HUES48 (cell line): Measurements from ENCODE around the gene SERPINB1.
"Not testable (repeated sequence)": the region's sequence is repeated elsewhere in the genome, so short reads cannot be mapped to it uniquely, and the experiment has no call there.

Source experiments
- H3K27ac ChIP-seq: one replicate; pipeline ENCODE4 v1.7.0; 2013; ENCODE audit warnings: low read depth, low read length, inconsistent platforms
- H3K27me3 ChIP-seq: 2 replicates; pipeline ENCODE4 v1.6.1; 2013; ENCODE audit warnings: mild to moderate bottlenecking, low read length; ENCODE audit not compliant: control insufficient read depth, insufficient read depth
- H3K36me3 ChIP-seq: 2 replicates; pipeline ENCODE4 v1.6.1; 2013; ENCODE audit warnings: low read length; ENCODE audit not compliant: control insufficient read depth, insufficient read depth
- H3K4me1 ChIP-seq: 2 replicates; pipeline ENCODE4 v1.6.1; 2013; ENCODE audit warnings: mild to moderate bottlenecking, low read length; ENCODE audit not compliant: control insufficient read depth, insufficient read depth
- H3K4me3 ChIP-seq: 2 replicates; pipeline ENCODE4 v1.5.1; 2013; ENCODE audit warnings: mild to moderate bottlenecking, low read depth, low read length
- H3K9ac ChIP-seq: 2 replicates; pipeline ENCODE4 v1.6.1; 2013; ENCODE audit warnings: mild to moderate bottlenecking, low read depth, low read length, moderate library complexity
- H3K9me3 ChIP-seq: 2 replicates; pipeline ENCODE4 v1.6.1; 2013; ENCODE audit warnings: low read length; ENCODE audit not compliant: control insufficient read depth, insufficient read depth

The SERPINB1 gene

DNA sequence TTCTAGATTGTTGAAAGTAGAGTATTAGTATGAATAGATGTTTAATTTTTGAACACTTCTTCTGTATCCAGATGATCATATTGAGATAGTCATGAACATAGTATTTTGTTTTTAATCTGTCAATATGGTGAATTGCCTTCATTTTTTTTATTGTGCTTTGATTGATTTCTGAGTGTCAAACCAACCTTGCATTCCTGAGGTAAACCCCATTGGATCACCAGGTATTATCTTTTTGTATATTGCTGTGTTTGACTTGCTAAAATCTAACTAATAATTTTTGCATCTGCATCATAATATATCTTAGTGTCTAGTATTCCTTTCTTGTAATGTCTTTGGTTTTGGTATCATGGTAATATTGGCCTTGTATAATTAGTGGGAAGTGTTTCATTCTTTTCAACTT is 25.5 kb downstream of the SERPINB1 start:
- no peaks in the 10 kb centered on the region for H3K36me3 ChIP-seq
- H3K4me3 ChIP-seq = no peak overlapping the region
- no peaks in the 10 kb centered on the region for H3K27me3 ChIP-seq
- no peaks in the 10 kb centered on the region; the same call in 1 of the 2 replicates for H3K4me1 ChIP-seq
- no peak overlapping the region for H3K27ac ChIP-seq
- H3K9ac ChIP-seq = no peak overlapping the region
- H3K9me3 ChIP-seq = peaks cover 5% of the 10 kb centered on the region

DNA sequence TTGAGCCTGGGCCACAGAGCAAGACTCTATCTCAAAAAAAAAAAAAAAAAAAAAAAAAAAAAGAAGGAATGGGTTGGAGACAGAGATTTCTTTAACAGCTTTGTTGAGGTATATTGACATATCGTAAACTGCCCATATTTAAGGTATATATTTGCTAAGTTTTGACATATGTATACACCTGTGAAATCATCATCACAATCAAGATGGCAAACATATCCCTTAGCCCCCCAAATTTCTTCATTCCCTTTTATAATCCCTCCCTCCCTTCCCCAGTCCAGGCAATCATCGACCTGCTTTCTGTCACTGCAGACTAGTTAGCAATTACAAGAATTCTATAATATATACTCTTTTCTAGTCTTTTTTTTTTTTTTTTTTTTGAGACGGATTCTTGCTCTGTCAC is 29.0 kb downstream of the SERPINB1 start:
- Histone ChIP-seq H3K4me3 (no peak overlapping the region), H3K4me1 (no peaks in the 10 kb centered on the region), H3K9me3 (peaks cover 5% of the 10 kb centered on the region), H3K27me3 (no peaks in the 10 kb centered on the region), H3K9ac (no peak overlapping the region), H3K36me3 (no peaks in the 10 kb centered on the region), H3K27ac (no peak overlapping the region)

DNA sequence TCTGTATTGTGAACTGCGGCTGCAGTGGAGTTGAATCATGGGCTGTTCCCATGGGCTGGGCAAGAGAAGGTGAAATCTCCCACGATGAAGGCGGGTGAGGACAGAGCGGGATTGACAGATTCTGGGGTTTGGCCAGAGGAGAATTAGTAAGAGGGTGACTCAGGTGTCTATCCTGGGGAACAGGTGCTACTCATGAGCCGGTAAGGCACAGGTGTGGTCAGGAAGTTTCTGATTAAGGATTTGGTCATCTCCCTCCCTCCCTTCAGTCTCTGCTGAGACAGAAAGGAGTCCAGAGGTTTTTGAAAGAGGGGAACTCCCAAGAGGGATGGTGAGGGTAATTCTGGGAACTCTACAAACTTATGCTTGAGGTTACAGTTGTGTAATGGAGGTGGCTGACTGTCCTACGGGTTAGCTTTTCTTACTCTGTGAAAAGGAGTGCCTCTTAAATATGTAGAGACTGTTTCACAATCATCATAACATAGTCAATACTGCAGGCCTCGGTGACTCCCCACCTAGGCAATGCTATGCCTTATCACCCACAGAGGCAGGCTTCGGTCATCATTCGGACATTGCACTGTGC is 31.5 kb downstream of the SERPINB1 start:
- H3K27me3 ChIP-seq = no peaks in the 10 kb centered on the region
- no peaks in the 10 kb centered on the region for H3K4me1 ChIP-seq
- no peaks in the 10 kb centered on the region for H3K9me3 ChIP-seq
- no peaks in the 10 kb centered on the region for H3K36me3 ChIP-seq
- no peak overlapping the region for H3K27ac ChIP-seq
- no peak overlapping the region for H3K4me3 ChIP-seq
- no peak overlapping the region for H3K9ac ChIP-seq

DNA sequence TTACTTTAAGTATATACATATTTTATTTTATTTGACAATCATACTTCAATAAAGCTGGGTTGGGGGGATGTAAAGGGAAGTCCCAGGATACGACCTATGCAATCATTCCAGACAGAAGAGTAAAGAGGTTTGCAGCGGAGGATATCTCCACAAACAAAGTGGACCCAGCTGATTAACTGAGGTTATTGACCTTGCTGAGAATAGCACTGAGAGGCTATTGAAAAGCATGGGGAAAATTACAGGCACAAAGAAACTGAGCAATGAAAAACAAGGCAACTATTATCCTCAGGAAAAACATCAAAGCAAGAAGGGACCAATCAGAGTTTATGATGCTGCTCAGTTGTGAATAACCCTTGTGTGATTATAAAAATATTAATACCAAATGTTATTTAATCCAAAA is 32.6 kb downstream of the SERPINB1 start:
- Histone ChIP-seq H3K9ac (no peak overlapping the region), H3K9me3 (no peaks in the 10 kb centered on the region), H3K27me3 (no peaks in the 10 kb centered on the region), H3K36me3 (no peaks in the 10 kb centered on the region), H3K27ac (no peak overlapping the region), H3K4me3 (no peak overlapping the region), H3K4me1 (no peaks in the 10 kb centered on the region)

DNA sequence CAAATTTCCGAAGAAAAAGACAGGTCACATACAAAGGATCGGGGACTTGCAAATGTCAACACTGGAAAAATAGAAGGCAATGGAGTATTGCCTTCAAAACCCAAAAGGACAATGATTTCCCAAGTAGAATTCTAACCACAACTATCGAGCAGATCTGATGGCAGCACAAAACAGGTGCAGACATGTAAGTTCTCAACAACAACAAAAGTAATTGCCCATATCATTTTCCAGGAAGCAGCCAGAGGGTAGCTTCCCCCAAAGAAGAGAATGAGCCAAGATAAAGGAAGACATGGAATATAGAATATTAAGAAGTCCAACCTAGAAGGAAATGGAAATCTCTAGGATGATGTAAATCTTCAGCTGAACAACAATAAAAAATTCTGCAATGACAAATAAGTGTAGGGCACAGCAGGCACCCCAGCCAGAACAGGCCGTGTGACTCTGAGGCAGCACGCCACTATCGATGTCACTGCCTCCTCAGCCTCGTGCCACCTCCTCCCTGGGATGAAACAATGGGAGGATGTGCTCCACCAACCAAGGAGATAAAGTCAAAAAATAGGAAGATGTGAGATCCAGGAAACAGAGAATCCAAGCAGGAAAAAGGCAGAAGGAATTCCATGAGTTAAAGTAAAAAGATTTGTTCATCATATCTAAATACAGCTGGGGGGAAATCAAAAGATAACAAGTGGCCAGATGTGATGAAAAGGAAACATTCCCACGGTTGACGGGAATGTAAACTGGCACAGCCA is 34.1 kb downstream of the SERPINB1 start:
- H3K4me3 ChIP-seq = no peak overlapping the region
- no peaks in the 10 kb centered on the region for H3K36me3 ChIP-seq
- no peak overlapping the region for H3K9ac ChIP-seq
- H3K4me1 ChIP-seq = no peaks in the 10 kb centered on the region
- no peaks in the 10 kb centered on the region for H3K9me3 ChIP-seq
- H3K27me3 ChIP-seq = no peaks in the 10 kb centered on the region
- H3K27ac ChIP-seq = no peak overlapping the region

DNA sequence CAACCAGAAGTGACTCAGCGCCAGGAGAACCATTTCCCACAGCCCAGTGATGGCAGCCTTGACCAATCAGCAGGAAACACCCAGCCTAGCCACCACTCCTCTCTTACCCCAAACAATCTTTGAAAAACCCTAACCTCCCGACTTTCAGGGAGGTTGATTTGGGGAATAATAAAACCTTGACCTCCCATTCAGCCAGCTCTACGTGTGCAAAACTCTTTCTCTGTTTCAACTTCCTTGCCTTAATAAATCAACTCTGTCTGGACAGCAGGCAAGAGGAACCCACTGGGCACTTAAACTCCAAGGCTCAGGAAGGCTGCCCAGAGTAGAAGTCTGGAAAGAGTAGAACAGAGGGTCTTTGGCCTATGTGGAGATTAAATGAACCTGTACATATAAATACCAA is 35.0 kb downstream of the SERPINB1 start:
- Histone ChIP-seq H3K9ac (no peak overlapping the region), H3K36me3 (no peaks in the 10 kb centered on the region), H3K27ac (no peak overlapping the region), H3K27me3 (no peaks in the 10 kb centered on the region), H3K4me1 (no peaks in the 10 kb centered on the region), H3K9me3 (no peaks in the 10 kb centered on the region), H3K4me3 (no peak overlapping the region)

DNA sequence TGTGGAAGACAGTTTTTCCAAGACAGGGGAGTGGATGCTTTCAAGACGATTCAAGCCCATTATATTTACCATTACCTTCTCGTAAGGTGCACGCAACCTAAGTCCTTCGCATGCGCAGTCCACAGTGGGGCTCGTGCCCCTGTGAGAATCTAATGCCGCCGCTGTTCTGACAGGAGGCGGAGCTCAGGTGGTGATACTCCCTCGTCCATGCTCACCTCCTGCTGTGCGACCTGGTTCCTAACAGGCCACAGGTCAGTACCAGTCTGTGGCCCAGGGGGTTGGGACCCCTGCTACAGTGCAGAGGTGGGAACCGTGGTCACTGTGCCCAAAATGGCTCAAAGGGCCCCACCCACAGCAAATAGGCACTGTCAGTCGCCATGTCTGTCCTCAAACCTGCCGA is 36.6 kb downstream of the SERPINB1 start:
- no peak overlapping the region for H3K4me3 ChIP-seq
- no peaks in the 10 kb centered on the region for H3K36me3 ChIP-seq
- no peak overlapping the region for H3K9ac ChIP-seq
- H3K4me1 ChIP-seq = no peaks in the 10 kb centered on the region
- H3K9me3 ChIP-seq = no peaks in the 10 kb centered on the region
- H3K27me3 ChIP-seq = no peaks in the 10 kb centered on the region
- H3K27ac ChIP-seq = no peak overlapping the region

DNA sequence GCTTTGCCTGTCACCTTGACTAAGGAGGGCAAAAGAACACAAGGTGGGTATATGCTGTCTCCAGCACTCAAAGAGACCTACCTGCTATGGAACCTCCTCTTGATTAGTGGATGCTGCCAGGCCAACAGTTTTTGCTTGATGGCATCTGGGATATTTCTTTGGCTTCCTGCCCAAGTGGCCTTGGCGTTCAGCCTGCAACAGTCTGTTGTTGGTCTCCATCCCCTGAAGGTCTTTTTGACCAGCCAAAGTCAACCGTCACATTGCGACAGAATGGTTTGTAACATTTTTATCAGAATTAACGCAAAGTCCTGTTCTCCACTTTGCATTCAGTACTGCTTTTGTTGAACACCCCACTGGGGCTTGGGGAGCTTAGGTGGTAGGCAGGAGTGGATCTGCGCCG is 37.1 kb downstream of the SERPINB1 start:
- no peaks in the 10 kb centered on the region for H3K36me3 ChIP-seq
- H3K9me3 ChIP-seq = no peaks in the 10 kb centered on the region
- H3K27me3 ChIP-seq = no peaks in the 10 kb centered on the region
- no peak overlapping the region for H3K9ac ChIP-seq
- H3K27ac ChIP-seq = no peak overlapping the region
- H3K4me3 ChIP-seq = no peak overlapping the region
- no peaks in the 10 kb centered on the region for H3K4me1 ChIP-seq

DNA sequence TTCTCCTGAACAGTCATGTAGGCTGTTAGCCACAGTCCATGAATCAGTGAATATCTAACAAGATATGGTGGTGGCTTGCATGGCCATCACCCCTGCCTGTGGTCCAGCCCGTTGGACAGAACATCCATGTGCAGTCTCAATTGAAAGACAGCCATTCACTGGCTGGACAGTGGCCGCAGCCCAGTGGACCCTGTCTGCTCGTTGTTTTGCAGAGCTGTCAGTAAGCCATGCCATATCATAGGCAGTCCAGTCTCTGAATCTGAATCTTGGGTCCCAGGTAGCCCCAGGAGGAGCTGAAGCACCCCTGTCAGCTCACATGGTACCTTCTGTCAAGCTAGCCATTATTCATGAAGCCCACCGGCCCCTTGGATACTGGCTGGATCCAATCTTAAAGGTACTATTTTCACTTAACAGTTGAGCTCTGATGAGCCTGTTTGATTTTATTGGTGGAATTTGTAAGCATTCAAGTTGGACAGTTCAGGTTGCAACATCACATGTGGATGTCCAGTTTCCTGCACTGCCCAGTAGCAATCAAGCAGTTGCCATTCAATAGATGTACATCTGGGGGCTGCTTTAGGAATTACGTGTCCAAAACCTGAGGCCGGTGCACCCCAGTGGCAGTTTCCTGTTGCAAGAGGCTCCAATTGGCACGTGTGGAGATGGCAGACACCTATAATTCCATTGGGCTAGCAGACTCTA is 37.8 kb downstream of the SERPINB1 start:
- Histone ChIP-seq H3K4me1 (no peaks in the 10 kb centered on the region), H3K9me3 (no peaks in the 10 kb centered on the region), H3K4me3 (no peak overlapping the region), H3K36me3 (no peaks in the 10 kb centered on the region), H3K27ac (no peak overlapping the region), H3K27me3 (no peaks in the 10 kb centered on the region), H3K9ac (no peak overlapping the region)

DNA sequence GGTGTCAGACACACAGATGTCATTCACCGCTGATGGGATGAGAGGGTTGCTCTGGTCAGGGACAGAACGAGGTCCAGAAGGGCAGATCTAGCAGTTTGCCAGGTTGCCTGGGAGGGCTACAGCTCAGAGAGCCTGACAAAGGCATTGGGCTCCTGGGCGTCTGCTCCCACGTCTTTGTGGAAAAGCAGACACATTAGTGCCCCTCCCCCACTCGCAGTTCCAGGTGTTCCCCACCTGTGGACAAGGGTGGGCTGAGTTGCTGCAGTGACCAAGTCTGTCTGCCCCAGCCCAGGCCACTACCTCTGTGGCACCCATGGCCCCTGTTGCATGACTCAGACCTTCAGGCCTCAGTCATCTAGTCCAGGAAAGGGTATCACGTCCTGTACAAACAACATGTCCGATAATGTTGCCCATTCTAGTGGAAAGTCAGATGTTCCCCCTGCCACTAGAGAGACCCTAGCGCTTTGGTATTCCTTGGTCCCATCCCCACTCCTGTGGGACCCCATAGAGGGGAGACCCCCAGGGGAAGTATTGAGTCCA is 39.1 kb downstream of the SERPINB1 start:
- H3K27me3 ChIP-seq = no peaks in the 10 kb centered on the region
- H3K4me1 ChIP-seq = no peaks in the 10 kb centered on the region; the same call in 1 of the 2 replicates
- no peak overlapping the region for H3K9ac ChIP-seq
- H3K27ac ChIP-seq = no peak overlapping the region
- H3K9me3 ChIP-seq = no peaks in the 10 kb centered on the region
- no peak overlapping the region for H3K4me3 ChIP-seq
- H3K36me3 ChIP-seq = no peaks in the 10 kb centered on the region

DNA sequence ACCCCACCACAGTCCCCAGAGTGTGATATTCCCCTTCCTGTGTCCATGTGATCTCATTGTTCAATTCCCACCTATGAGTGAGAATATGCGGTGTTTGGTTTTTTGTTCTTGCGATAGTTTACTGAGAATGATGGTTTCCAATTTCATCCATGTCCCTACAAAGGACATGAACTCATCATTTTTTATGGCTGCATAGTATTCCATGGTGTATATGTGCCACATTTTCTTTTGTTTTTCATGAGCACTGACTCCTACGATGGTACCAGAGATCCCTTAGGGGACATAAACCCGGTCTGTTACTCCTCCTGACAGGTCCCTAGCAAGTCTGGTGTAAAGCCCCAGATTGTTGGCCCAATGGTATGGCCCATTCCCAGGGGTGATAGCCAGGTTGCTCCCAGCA is 40.0 kb downstream of the SERPINB1 start:
- H3K9me3 ChIP-seq, H3K36me3 ChIP-seq, H3K9ac ChIP-seq, H3K27me3 ChIP-seq, H3K4me3 ChIP-seq, H3K27ac ChIP-seq, H3K4me1 ChIP-seq: not testable (repeated sequence)
